ENCODE results near the gene DNAL4.
A peak's percentile ranks its signal among the peaks of the same experiment; 100 is the strongest.

The DNAL4 gene

GRCh38 chr22:38738475-38739070, 55.4 kb downstream of the DNAL4 start:
- no peak for DNase-seq (ENCODE audit: low spot score)

GRCh38 chr22:38737302-38738060, 56.5 kb downstream of the DNAL4 start:
- no peak for DNase-seq (ENCODE audit: low spot score)

GRCh38 chr22:38736257-38736570, 57.7 kb downstream of the DNAL4 start:
- no peak for DNase-seq (ENCODE audit: low spot score)

- DNase-seq (ENCODE audit: low spot score): no peak
Measured at GRCh38 chr22:38735465-38736256, 58.3 kb downstream of the DNAL4 start.

GRCh38 chr22:38735126-38735464, 58.8 kb downstream of the DNAL4 start:
- DNase-seq (ENCODE audit: low spot score): no peak

- no peak for DNase-seq (ENCODE audit: low spot score)
Measured at GRCh38 chr22:38734421-38735100, 59.4 kb downstream of the DNAL4 start.

GRCh38 chr22:38733724-38734381, 60.1 kb downstream of the DNAL4 start:
- no peak for DNase-seq (ENCODE audit: low spot score)

GRCh38 chr22:38733329-38733723, 60.6 kb downstream of the DNAL4 start:
- DNase-seq (ENCODE audit: low spot score): peak; percentile 59

- no peak for DNase-seq (ENCODE audit: low spot score)
Measured at GRCh38 chr22:38732251-38732815, 61.6 kb downstream of the DNAL4 start.

GRCh38 chr22:38731703-38732161, 62.2 kb downstream of the DNAL4 start:
- DNase-seq (ENCODE audit: low spot score): no peak

- DNase-seq (ENCODE audit: low spot score): no peak
Measured at GRCh38 chr22:38730411-38730871, 63.5 kb downstream of the DNAL4 start.

- no peak for DNase-seq (ENCODE audit: low spot score)
Measured at GRCh38 chr22:38729946-38730345, 64.0 kb downstream of the DNAL4 start.

GRCh38 chr22:38728871-38729796, 64.8 kb downstream of the DNAL4 start:
- DNase-seq (ENCODE audit: low spot score): no peak
